ENCODE data around the gene OBSL1. TPM values are rescaled to one million over a fixed set of nuclear protein-coding genes. Genes with fewer than 3 reads are reported as not detected.
A peak's percentile ranks its signal among the peaks of the same experiment; 100 is the strongest.

The OBSL1 gene
- polyA plus RNA-seq, 12 donors, result 93.2 to 179 (median 118) TPM; not detected in 1

GRCh38 chr2:219515874-219516629, 55.3 kb downstream of the OBSL1 start:
- DNase-seq, result no peak

- DNase-seq, result no peak
These were observed 56.5 kb downstream of the OBSL1 start for GRCh38 chr2:219514836-219515235.

GRCh38 chr2:219514196-219514761, 57.1 kb downstream of the OBSL1 start, which contains the start of gene ASIC4:
ASIC4 (plus strand) TSS chr2:219514482; CDS start chr2:219514725, 243 bp downstream.
- DNase-seq, result no peak

- DNase-seq, result no peak
These were observed 57.6 kb downstream of the OBSL1 start for GRCh38 chr2:219513787-219514186.

- no peak for DNase-seq
These were observed 58.7 kb downstream of the OBSL1 start for GRCh38 chr2:219512524-219513216.

GRCh38 chr2:219511547-219512325, 59.6 kb downstream of the OBSL1 start:
- DNase-seq, result no peak

- no peak for DNase-seq
These were observed 60.7 kb downstream of the OBSL1 start for GRCh38 chr2:219510512-219511135.

- DNase-seq, result peak; percentile 66
These were observed 61.4 kb downstream of the OBSL1 start for GRCh38 chr2:219509780-219510511.

- DNase-seq, result no peak
These were observed 62.2 kb downstream of the OBSL1 start for GRCh38 chr2:219508971-219509779.

GRCh38 chr2:219508444-219508734, 63.0 kb downstream of the OBSL1 start:
- DNase-seq, result no peak

GRCh38 chr2:219507581-219508443, 63.5 kb downstream of the OBSL1 start:
- DNase-seq, result no peak

GRCh38 chr2:219506802-219507526, 64.4 kb downstream of the OBSL1 start:
- no peak for DNase-seq

GRCh38 chr2:219506153-219506801, 65.1 kb downstream of the OBSL1 start:
- no peak for DNase-seq

GRCh38 chr2:219505585-219505984, 65.8 kb downstream of the OBSL1 start:
- DNase-seq, result no peak

- no peak for DNase-seq
These were observed 68.7 kb downstream of the OBSL1 start for GRCh38 chr2:219502618-219503017.

- DNase-seq, result no peak
These were observed 69.5 kb downstream of the OBSL1 start for GRCh38 chr2:219501849-219502248.
